HAP-1 (cell line): ENCODE results near the gene SUPT7L.
A peak's percentile ranks its signal among the peaks of the same experiment; 100 is the strongest.
"Not testable (repeated sequence)": the region's sequence is repeated elsewhere in the genome, so short reads cannot be mapped to it uniquely, and the experiment has no call there.

ENCODE experiments used
- DNase-seq, 2 experiments: peaks; one replicate each; pipeline ENCODE4 v3.0.0-alpha.2; 2016 to 2020; ENCODE audit warnings: low spot score in 2 of 2
- H3K27me3 ChIP-seq: fragments of 250-450 bp; sonication (Bioruptor Pico); 2 replicates; pipeline ENCODE4 v1.5.1; 2020; ENCODE audit warnings: low read depth, mild to moderate bottlenecking, moderate library complexity
- H3K36me3 ChIP-seq: fragments of 250-450 bp; sonication (Bioruptor Pico); replicated peaks from 2 replicates; pipeline ENCODE4 v1.5.1; 2020; ENCODE audit warnings: mild to moderate bottlenecking
- H3K4me1 ChIP-seq: fragments of 250-450 bp; sonication (Bioruptor Pico); 2 replicates; pipeline ENCODE4 v1.5.1; 2020; ENCODE audit warnings: mild to moderate bottlenecking
- H3K4me3 ChIP-seq: fragments of 250-450 bp; sonication (Bioruptor Pico); 2 replicates; pipeline ENCODE4 v1.5.1; 2020; ENCODE audit warnings: mild to moderate bottlenecking, moderate library complexity
- H3K9me3 ChIP-seq: fragments of 250-450 bp; sonication (Bioruptor Pico); 2 replicates; pipeline ENCODE4 v1.5.1; 2020; ENCODE audit warnings: mild to moderate bottlenecking, moderate library complexity
- in situ Hi-C: fragments of 300-500 bp; cut with MboI; formaldehyde crosslinking; loops from 3 replicates; pipeline ENCODE4 v1.14.3; 2020; ENCODE audit warnings: low sequenced_read_pairs, inconsistent platforms, mixed read lengths

The SUPT7L gene

DNA sequence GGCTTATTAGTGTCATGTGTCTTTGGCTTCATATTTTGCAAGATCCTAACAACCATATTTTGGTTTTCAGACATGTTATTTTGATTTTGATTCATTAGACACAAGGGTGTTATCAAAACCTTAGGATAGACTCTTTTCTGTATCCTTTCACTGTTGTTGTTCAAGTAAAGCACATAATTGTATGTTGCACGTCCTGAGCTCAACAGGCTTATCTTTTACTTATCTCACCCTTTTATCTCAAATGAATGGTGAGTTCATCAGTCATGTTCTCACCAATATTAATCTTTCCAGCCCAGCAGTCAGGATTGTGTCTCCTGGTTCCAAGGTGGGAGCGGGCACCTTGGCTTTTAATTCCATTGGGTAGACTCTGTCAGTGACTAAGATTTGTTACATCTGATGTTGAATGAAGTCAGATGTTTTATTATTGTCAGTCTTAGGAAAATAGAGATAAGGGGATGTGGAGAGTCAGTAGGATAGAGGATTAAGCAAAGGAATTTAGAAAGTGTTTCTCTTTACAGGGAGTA is 22.6 kb downstream of the SUPT7L start:
- H3K4me1 ChIP-seq, result 0 out of 2 replicates have a peak, but pooled peaks cover 4% of the 10 kb centered on the region
- H3K4me3 ChIP-seq, result no peak overlapping the region
- in situ Hi-C loops, result no loop called here
- DNase-seq, result no peak
- no peaks in the 10 kb centered on the region for H3K27me3 ChIP-seq
- H3K9me3 ChIP-seq, result no peaks in the 10 kb centered on the region
- H3K36me3 ChIP-seq, result peaks cover 41% of the 10 kb centered on the region

DNA sequence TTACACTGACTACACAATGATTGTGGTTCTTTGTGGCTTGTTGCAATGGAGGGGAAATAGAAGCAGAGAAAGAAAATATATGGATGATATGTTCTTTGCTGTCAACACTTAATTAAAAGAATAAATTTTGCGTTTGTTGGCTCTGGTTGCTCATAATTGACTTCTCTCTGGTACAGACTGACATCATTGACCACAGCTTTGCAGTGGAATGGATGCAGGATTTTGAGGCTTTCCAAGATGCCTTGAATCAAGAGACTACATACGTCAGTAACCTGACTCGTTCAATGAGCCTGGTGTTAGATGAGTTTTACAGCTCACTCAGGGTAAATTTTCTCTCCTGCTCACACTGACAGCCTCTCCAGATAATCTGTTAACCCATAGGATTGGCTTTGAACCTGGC is 24.7 kb downstream of the SUPT7L start:
- DNase-seq, result no peak
- H3K9me3 ChIP-seq, result no peaks in the 10 kb centered on the region
- peaks cover 49% of the 10 kb centered on the region for H3K36me3 ChIP-seq
- no peaks in the 10 kb centered on the region for H3K27me3 ChIP-seq
- no peak overlapping the region for H3K4me3 ChIP-seq
- in situ Hi-C loops, result no loop called here
- H3K4me1 ChIP-seq, result 0 out of 2 replicates have a peak, but pooled peaks cover 4% of the 10 kb centered on the region

DNA sequence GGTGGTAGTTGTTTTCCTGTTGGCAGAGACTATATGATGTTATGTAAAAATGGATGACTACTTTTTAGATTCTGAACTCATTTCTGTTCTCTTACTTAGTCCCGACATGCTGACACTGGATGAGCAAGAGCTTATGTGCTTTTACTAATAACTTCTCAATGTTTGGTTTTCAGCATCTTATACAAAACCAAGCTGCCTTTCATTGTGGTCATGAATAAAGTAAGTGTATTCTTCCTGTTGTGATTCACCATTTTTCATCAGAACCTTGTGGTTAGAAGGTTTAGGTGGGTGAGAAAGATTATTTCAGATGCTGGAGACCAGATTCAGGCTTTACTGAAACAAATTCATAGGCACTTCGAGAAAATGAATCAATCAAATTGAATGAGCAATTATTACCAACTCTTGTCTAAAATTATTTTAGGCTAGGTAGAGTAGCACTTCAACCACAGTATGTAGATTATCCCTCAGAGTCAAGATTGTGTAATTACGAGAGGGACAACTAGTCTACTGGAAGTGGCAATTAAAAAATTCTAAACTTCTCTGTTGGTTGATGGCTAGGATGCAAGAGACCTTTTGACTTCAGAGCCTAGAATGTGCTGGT is 25.3 kb downstream of the SUPT7L start:
- H3K4me1 ChIP-seq, result 0 out of 2 replicates have a peak, but pooled peaks cover 4% of the 10 kb centered on the region
- H3K4me3 ChIP-seq, result no peak overlapping the region
- no peak for DNase-seq
- H3K27me3 ChIP-seq, result no peaks in the 10 kb centered on the region
- H3K36me3 ChIP-seq, result peaks cover 50% of the 10 kb centered on the region
- H3K9me3 ChIP-seq, result no peaks in the 10 kb centered on the region
- in situ Hi-C loops, result no loop called here

DNA sequence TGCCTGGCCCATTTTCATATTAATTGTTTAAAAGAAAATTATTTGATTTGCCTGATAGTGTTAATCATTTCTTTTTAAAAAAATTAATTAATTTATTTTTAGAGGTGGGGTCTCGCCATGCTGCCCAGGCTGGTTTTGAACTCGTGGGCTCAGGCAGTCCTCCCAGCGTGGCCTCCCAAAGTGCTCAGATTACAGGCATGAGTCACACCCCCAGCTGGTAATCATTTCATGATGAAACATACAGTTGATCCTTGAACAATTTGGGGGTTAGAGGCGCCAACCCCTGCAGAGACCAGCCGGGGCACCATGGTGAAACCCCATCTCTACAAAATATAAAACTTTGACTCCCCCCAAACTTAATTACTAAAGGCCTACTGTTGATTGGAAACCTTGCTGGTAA is 26.6 kb downstream of the SUPT7L start:
- H3K4me1 ChIP-seq, result 0 out of 2 replicates have a peak, but pooled peaks cover 4% of the 10 kb centered on the region
- H3K9me3 ChIP-seq, result no peaks in the 10 kb centered on the region
- H3K27me3 ChIP-seq, result no peaks in the 10 kb centered on the region
- DNase-seq, result no peak
- H3K36me3 ChIP-seq, result peaks cover 58% of the 10 kb centered on the region
- H3K4me3 ChIP-seq, result no peak overlapping the region
- in situ Hi-C loops, result no loop called here

DNA sequence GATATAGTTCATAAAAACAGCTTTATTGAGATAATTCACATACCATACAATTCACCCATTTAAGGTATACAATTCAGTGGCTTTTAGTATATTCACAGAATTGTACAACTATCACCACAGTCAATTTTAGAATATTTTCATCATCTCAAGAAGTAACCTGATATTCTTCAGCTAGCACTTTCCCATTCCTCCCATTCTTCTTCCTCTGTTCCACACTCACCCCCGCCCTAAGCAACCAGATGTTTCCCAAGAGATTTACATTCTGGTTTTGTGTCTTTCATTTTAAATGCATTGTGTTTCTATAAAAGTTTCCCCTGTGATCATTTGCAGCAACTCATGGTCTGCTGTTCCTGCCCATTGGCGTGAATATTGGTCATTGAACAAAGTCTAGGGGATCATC is 29.1 kb downstream of the SUPT7L start:
- no peaks in the 10 kb centered on the region for H3K27me3 ChIP-seq
- H3K9me3 ChIP-seq, result no peaks in the 10 kb centered on the region
- no peak overlapping the region for H3K4me3 ChIP-seq
- in situ Hi-C loops, result no loop called here
- peaks cover 52% of the 10 kb centered on the region for H3K36me3 ChIP-seq
- DNase-seq, result no peak
- H3K4me1 ChIP-seq, result peaks cover 4% of the 10 kb centered on the region

DNA sequence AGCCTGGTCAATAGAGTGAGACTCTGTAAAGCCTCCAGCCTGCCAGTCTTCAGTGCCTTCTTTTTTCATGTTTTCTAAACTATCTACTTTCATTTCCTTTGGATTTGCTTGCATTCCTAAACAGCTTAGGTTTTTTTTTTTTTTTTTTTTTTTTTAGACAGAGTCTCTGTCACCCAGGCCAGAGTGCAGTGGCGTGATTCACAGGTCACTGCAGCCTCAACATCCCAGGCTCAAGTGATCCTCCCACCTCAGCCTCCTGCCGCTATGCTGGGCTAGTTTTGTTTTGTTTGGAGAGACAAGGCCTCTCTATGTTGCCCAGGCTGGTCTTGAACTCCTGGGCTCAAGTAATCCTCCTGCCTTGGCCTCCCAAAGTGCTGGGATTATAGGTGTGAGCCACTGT is 33.2 kb downstream of the SUPT7L start:
- in situ Hi-C loops, H3K4me1 ChIP-seq, H3K27me3 ChIP-seq, DNase-seq, H3K4me3 ChIP-seq, H3K9me3 ChIP-seq: not testable (repeated sequence)
- H3K36me3 ChIP-seq, result peaks cover 28% of the 10 kb centered on the region

DNA sequence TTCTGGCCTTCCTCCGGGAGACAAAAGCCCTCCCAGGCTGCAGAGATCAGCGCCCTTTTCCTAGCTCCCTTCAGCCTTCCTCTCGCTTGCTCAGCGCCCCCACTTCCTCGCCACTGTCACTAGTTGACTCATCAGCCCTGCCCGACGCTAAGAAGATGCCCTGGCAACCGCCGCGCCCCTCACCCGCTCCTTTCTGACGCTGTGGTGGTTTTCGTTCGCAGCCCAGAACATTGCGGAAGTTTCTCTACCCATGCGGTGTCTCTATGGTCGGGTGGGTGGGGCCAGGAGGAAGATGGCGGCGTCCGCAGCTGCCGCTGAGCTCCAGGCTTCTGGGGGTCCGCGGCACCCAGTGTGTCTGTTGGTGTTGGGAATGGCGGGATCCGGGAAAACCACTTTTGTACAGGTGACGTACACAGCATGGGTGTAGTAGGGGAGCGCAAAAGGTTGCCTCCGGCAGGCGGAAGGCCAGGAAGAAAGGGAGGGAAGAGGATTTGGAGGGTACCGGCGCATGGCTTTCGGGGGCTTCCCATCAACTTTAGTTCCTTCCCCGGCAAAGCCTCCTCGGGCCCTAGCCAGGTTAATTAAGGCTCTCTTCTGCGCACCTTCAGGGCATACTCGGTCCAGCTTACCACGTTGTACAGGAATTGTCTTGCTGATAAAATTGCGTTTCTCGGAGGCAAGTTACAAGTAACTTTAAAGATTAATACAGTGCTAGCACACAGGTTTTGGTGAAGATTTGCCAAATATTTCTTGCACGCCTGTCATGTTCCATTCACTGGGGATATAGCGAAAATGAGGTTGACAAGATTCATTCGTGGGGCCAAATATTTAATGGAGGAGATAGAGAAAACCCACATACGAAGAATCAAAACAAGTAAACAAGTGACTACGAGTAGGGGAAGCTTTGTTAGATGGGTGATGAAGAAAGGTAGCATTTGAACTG is 34.4 kb downstream of the SUPT7L start, which contains the start of the genes CCDC121 and GPN1:
TSS of gene CCDC121 (minus strand) at position 246 of the 943 bp plus-strand sequence. CDS start 1,213 bp downstream, outside the sequence.
TSS of gene GPN1 (plus strand) at position 284 of the 943 bp plus-strand sequence. CDS start at position 293, 9 bp downstream.
- Histone ChIP-seq H3K36me3 (peaks cover 21% of the 10 kb centered on the region), H3K9me3 (no peaks in the 10 kb centered on the region), H3K4me3 (peak within 1 kb of the TSS; percentile 85), H3K27me3 (no peaks in the 10 kb centered on the region), H3K4me1 (peaks cover 4% of the 10 kb centered on the region)
- in situ Hi-C loops, result no loop called here
- peak; percentile 80 to 91 for DNase-seq

DNA sequence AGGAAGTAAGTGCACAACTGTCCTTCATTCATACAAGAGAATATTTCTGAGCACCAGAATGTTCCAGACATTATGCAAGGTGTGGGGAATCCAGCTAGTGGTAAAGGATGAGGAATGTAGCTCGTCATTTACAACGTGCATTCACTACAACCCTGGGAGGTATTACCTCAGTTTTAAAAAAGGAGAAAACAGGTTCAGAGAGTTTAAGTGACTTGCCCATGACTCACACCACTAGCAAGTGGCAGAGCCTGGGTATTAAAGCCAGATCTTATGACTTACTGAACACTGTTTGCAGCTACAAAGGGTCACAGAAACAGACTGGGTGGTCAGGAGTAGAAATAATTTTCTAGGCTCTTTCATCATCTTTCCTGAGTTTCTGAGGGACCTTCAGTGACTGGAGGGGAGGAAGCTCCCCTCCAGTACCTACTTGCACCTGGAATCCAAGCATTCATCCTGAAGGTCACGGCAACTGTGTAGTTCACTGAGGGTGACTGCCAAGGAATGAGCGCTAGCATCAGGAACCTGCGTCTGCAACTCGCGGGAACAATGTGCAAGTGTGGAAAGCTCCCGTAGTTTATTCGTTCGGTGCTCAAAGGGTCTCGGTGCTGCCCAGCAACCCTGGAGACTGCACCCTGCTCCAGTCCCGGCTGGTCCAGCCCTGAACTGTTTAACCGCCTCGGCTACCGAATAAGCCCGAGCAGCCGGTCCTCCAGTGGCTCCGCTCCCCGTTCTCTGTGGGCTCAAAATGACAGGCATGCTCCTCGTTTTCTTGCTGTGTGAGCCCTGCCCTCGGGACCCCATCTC is 35.2 kb downstream of the SUPT7L start:
- DNase-seq, result no peak
- Histone ChIP-seq H3K4me1 (peaks cover 4% of the 10 kb centered on the region), H3K9me3 (no peaks in the 10 kb centered on the region), H3K36me3 (peaks cover 24% of the 10 kb centered on the region), H3K27me3 (no peaks in the 10 kb centered on the region), H3K4me3 (peak overlapping the region; percentile 85)
- in situ Hi-C loops, result no loop called here

DNA sequence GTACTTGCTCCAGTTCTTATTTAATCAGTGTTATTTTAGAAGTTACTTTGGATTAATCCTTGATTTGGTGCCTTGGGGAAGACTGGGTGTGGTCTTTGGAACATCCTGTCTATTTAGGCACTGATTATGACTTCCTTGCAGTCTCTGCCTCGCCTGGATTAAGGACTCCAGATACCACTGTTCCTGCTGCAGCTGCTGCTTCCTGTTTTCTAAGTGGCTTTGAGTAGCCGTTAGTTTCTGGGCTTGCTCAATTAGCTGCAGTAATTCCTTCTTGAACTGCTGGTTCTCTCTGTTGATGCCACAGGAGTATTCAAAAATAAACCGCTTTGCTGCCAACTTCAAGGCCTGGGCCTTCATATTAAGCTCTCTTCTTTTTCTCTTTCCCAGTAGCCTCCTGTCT is 36.5 kb downstream of the SUPT7L start:
- Histone ChIP-seq H3K4me1 (peaks cover 11% of the 10 kb centered on the region), H3K36me3 (peaks cover 13% of the 10 kb centered on the region)
- H3K27me3 ChIP-seq, in situ Hi-C loops, DNase-seq, H3K9me3 ChIP-seq, H3K4me3 ChIP-seq: not testable (repeated sequence)

DNA sequence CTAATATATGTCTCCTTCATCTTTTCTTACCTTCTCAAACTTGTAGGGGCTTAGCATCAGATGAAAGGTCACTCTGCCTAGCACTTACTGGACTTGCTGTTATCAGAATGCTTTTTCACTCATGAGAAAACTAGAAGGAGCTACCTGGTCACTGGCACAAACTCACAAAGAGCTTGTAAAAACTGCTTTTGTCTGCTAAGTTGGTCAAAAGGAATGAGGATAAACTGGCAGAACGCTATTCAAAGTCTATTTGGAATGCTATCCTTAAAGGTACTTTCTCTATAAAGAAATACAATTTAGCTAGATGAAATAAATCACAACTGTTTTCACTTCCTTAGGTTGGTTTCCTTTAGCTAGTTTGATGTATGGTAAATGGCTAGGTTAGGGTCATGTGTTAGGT is 37.1 kb downstream of the SUPT7L start:
- in situ Hi-C loops, H3K4me3 ChIP-seq, DNase-seq, H3K9me3 ChIP-seq, H3K27me3 ChIP-seq: not testable (repeated sequence)
- Histone ChIP-seq H3K36me3 (peaks cover 17% of the 10 kb centered on the region), H3K4me1 (peaks cover 11% of the 10 kb centered on the region)

DNA sequence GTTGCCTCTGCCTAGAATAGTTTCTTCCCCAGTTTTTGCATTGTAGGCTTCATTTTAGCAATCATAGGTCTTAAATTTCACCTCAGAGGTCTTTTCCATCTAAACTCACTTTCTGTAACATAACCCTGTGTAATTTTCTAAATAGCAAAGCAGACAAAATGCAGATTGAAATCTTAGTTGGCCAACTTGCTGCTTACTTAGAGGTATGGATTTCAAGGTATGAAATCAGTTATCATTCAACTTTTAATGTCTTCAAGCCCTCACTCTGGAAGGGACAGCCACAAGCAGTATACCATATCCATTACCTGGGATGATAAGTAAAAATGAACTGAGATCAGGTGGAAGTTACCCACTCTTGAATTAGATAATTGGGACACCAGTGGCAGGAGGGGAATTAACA is 38.5 kb downstream of the SUPT7L start:
- H3K9me3 ChIP-seq, result no peaks in the 10 kb centered on the region
- H3K36me3 ChIP-seq, result peaks cover 17% of the 10 kb centered on the region
- H3K4me3 ChIP-seq, result no peak overlapping the region
- no peaks in the 10 kb centered on the region for H3K27me3 ChIP-seq
- peaks cover 11% of the 10 kb centered on the region for H3K4me1 ChIP-seq
- in situ Hi-C loops, result no loop called here
- no peak for DNase-seq

DNA sequence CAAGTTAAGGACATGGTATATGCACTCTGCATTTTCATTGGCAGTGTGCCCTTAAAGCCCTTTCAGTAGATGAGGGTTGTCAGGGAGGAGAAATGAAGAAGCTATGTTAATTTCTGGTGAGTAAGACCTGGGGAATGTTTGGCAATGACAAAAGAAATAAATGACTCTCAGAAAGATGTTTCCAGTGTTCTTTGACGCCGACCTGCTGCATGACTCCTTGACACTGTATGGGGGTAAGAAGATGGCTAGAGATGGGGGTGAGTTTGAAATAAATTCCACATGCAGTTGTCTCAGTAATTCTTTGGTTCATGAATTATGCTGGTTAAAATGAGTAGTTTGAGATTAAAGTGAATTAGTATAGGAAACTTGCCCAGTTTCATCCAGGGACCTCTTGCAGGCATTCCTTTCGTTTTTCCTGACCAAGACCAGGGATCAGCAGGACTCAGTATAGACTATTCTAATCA is 40.5 kb downstream of the SUPT7L start:
- H3K9me3 ChIP-seq, result no peaks in the 10 kb centered on the region
- peaks cover 7% of the 10 kb centered on the region for H3K4me1 ChIP-seq
- DNase-seq, result peak; percentile 53 to 55
- no peak overlapping the region for H3K4me3 ChIP-seq
- H3K36me3 ChIP-seq, result peaks cover 23% of the 10 kb centered on the region
- no peaks in the 10 kb centered on the region for H3K27me3 ChIP-seq
- in situ Hi-C loops, result no loop called here

DNA sequence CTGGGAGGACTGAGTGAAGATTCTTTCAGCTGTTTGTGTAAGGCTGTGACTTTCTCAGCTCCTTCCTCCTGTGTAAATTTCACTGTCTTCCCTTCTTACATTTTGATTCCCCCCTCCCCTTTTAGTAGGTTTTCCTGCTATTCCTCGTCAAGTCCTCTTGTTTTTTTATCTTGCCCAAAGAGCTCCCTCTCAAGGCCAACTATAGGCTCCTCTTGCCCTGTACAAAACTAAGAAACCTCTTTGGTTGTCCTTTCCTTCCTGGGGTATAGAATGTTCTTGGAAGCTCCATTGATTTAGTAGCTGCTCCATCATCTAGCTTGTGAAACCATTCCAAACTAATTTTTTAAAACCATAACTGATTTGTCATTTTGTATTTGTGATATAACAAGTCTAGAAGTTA is 41.9 kb downstream of the SUPT7L start:
- Histone ChIP-seq H3K9me3 (no peaks in the 10 kb centered on the region), H3K27me3 (no peaks in the 10 kb centered on the region), H3K36me3 (peaks cover 34% of the 10 kb centered on the region), H3K4me1 (peaks cover 7% of the 10 kb centered on the region), H3K4me3 (no peak overlapping the region)
- DNase-seq, result no peak
- in situ Hi-C loops, result no loop called here
